Peyer's patch (tissue), 4 donors: ENCODE results near the gene TRMT10B.

Source experiments
- POLR2A ChIP-seq, 2 donors: fragments of 450-650 bp; IDR thresholded peaks; one replicate each; pipeline ENCODE4 v1.5.1; 2017; ENCODE audit warnings: antibody characterized with exemption in 2 of 2, mild to moderate bottlenecking in 2 of 2, moderate library complexity in 2 of 2
- TF ChIP-seq, protein P1 (sequence below), 6 experiments: fragments of 450-650 bp in 4 of 6; fragments of 200-600 bp in 2 of 6; sonication (generic) in 1 of 6; IDR thresholded peaks; one replicate each; pipeline ENCODE4 v1.5.1; 2017 to 2019; ENCODE audit warnings: antibody characterized with exemption in 6 of 6, mild to moderate bottlenecking in 3 of 6, moderate library complexity in 1 of 6

DNA sequence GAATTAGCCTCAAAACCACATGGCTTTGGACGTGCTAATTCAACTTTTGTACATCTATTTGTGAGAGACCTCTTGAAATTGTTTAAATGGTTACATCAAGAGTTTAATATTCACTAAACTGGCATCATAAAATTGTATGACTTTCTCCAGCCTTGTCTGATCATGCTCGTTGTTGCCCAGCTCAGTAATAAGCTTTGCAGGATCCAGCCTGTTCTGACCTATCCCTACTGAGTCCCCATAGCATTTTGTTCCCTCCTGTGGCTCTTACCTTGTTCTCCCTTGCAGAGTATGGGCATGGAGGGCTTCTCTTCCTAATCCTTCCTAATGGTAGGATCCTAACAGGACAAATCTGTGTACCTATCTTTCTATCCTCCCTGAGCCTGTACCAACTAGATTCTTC lies 24.9 kb downstream of the TRMT10B start:
- TF ChIP-seq, protein P1, sequence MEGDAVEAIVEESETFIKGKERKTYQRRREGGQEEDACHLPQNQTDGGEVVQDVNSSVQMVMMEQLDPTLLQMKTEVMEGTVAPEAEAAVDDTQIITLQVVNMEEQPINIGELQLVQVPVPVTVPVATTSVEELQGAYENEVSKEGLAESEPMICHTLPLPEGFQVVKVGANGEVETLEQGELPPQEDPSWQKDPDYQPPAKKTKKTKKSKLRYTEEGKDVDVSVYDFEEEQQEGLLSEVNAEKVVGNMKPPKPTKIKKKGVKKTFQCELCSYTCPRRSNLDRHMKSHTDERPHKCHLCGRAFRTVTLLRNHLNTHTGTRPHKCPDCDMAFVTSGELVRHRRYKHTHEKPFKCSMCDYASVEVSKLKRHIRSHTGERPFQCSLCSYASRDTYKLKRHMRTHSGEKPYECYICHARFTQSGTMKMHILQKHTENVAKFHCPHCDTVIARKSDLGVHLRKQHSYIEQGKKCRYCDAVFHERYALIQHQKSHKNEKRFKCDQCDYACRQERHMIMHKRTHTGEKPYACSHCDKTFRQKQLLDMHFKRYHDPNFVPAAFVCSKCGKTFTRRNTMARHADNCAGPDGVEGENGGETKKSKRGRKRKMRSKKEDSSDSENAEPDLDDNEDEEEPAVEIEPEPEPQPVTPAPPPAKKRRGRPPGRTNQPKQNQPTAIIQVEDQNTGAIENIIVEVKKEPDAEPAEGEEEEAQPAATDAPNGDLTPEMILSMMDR (IDR thresholded peaks at IDR 0.05) = no peak
- TF ChIP-seq POLR2A (IDR thresholded peaks at IDR 0.05) = no peak
